DOHH2 (cell line): Measurements from ENCODE around the gene DNER.

Source experiments
- EZH2phosphoT487 ChIP-seq: fragments of 200-600 bp; sonication (generic); IDR thresholded peaks from 2 replicates; pipeline ENCODE4 v1.6.1; 2017; ENCODE audit warnings: borderline replicate concordance, mild to moderate bottlenecking, antibody characterized with exemption, low read length, moderate library complexity, mixed read lengths
- TF ChIP-seq, protein P1 (sequence below): fragments of 200-600 bp; sonication (generic); IDR thresholded peaks from one replicate; pipeline ENCODE4 v1.5.1; 2014; ENCODE audit warnings: antibody characterized with exemption, mild to moderate bottlenecking, low read depth, low read length; ENCODE audit not compliant: poor library complexity, severe bottlenecking

DNA sequence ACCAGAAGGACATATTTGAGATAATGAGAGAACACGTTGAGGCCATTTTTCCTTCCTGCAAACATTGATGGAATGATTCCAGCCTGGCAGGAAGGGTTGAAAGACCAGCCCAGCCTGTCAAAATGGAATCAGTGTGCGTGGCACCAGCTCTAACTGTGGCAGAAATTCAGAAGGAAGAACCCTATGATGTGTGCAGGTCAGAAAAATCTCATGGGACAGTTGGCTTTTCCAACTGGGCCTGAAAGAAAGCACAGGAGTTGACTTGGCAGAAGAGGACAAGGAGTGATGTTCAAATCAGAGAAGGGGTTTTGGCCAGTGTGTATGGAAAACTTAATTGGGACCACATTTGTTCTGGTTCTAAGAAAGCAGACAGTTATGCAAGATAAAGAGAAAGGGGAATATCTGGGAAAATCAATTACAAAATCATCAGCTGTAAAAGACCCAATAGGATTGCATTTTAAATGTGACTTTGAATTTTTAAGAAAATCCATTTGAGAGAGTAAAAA is 250.5 kb downstream of the DNER start:
- TF ChIP-seq, protein P1, sequence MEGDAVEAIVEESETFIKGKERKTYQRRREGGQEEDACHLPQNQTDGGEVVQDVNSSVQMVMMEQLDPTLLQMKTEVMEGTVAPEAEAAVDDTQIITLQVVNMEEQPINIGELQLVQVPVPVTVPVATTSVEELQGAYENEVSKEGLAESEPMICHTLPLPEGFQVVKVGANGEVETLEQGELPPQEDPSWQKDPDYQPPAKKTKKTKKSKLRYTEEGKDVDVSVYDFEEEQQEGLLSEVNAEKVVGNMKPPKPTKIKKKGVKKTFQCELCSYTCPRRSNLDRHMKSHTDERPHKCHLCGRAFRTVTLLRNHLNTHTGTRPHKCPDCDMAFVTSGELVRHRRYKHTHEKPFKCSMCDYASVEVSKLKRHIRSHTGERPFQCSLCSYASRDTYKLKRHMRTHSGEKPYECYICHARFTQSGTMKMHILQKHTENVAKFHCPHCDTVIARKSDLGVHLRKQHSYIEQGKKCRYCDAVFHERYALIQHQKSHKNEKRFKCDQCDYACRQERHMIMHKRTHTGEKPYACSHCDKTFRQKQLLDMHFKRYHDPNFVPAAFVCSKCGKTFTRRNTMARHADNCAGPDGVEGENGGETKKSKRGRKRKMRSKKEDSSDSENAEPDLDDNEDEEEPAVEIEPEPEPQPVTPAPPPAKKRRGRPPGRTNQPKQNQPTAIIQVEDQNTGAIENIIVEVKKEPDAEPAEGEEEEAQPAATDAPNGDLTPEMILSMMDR = no peak
- no peak for TF ChIP-seq EZH2phosphoT487
